Measurements from ENCODE around the gene STARD7. TPM values are rescaled to one million over a fixed set of nuclear protein-coding genes. Genes with fewer than 3 reads are reported as not detected.

STARD7 gene
- total RNA-seq, 1 donor from 2014 or later, result 158 TPM

- ATAC-seq (ENCODE audit: low read depth) (peak; percentile 89), DNase-seq (no peak)
- Mint-ChIP-seq H3K4me1 (peaks cover 49% of the 10 kb centered on the region), H3K9me3 (no peaks in the 10 kb centered on the region), H3K4me3 (peak overlapping the region; percentile 56), H3K27me3 (no peaks in the 10 kb centered on the region), H3K36me3 (ENCODE audit: low read depth) (peaks cover 7% of the 10 kb centered on the region), H3K27ac (peak overlapping the region; percentile 90)
- POLR2A ChIA-PET, result interaction anchor here (0.5 to 2.5 kb wide), 17 partner anchors 8 to 114 kb away, joined by 3 to 35 read pairs (median 5); partner anchors contain the start of genes CIAO1, STARD7 and TMEM127
- CTCF ChIA-PET, result interaction anchor here (0.9 to 1.7 kb wide), 5 partner anchors 8 to 103 kb away, joined by 3 to 7 read pairs (median 4); no protein-coding TSS in a partner anchor
- intact Hi-C loops (cut with micrococcal nuclease), result loop anchor here (2.0 kb wide), 3 partner anchors 15 to 33 kb away; partner anchors contain the start of gene STARD7
- no peak for TF ChIP-seq CTCF (IDR thresholded peaks at IDR 0.05)
These were observed 33.4 kb upstream of the STARD7 start for GRCh38 chr2:96241900-96242611.

- Mint-ChIP-seq H3K4me1 (peaks cover 42% of the 10 kb centered on the region), H3K27me3 (no peaks in the 10 kb centered on the region), H3K36me3 (ENCODE audit: low read depth) (peaks cover 7% of the 10 kb centered on the region), H3K27ac (peak overlapping the region; percentile 90), H3K9me3 (no peaks in the 10 kb centered on the region), H3K4me3 (no peak overlapping the region)
- no peak for ATAC-seq (ENCODE audit: low read depth)
- no peak for TF ChIP-seq CTCF (IDR thresholded peaks at IDR 0.05)
- POLR2A ChIA-PET, result interaction anchor here (0.8 to 2.5 kb wide), 11 partner anchors 7 to 95 kb away, joined by 4 to 35 read pairs (median 5); partner anchors contain the start of genes CIAO1, STARD7 and TMEM127
- CTCF ChIA-PET, result interaction anchor here (1.2 to 1.4 kb wide), 3 partner anchors 20 to 102 kb away, joined by 3 to 7 read pairs (median 4); no protein-coding TSS in a partner anchor
- intact Hi-C loops (cut with micrococcal nuclease), result no loop called here
- no peak for DNase-seq
These were observed 32.6 kb upstream of the STARD7 start for GRCh38 chr2:96241227-96241626.

GRCh38 chr2:96240341-96241038, 31.9 kb upstream of the STARD7 start:
- Mint-ChIP-seq H3K9me3 (no peaks in the 10 kb centered on the region), H3K4me3 (no peak overlapping the region), H3K36me3 (ENCODE audit: low read depth) (peaks cover 4% of the 10 kb centered on the region), H3K27me3 (no peaks in the 10 kb centered on the region), H3K4me1 (peaks cover 35% of the 10 kb centered on the region), H3K27ac (no peak overlapping the region)
- POLR2A ChIA-PET, result interaction anchor here (1.1 to 2.5 kb wide), 5 partner anchors 16 to 95 kb away, joined by 4 to 9 read pairs (median 5); partner anchors contain the start of genes CIAO1, STARD7 and TMEM127
- no peak for DNase-seq
- CTCF ChIA-PET, result interaction anchor here (1.0 to 1.4 kb wide), 2 partner anchors 65 to 102 kb away, joined by 3 to 7 read pairs; no protein-coding TSS in a partner anchor
- no peak for ATAC-seq (ENCODE audit: low read depth)
- no peak for TF ChIP-seq CTCF (IDR thresholded peaks at IDR 0.05)
- intact Hi-C loops (cut with micrococcal nuclease), result no loop called here

- no peak overlapping the region for H3K27ac Mint-ChIP-seq
- ChIA-PET POLR2A (interaction anchor here (0.5 to 2.5 kb wide), 5 partner anchors 16 to 94 kb away, joined by 3 to 10 read pairs (median 6); partner anchors contain the start of genes CIAO1, DUSP2, STARD7 and TMEM127), CTCF (interaction anchor here (1.0 kb wide), 1 partner anchor 101 kb away, joined by 3 read pairs; no protein-coding TSS in a partner anchor)
- ATAC-seq (ENCODE audit: low read depth) (no peak), DNase-seq (no peak)
- no peak for TF ChIP-seq CTCF (IDR thresholded peaks at IDR 0.05)
- H3K4me3 Mint-ChIP-seq, result no peak overlapping the region
- H3K9me3 Mint-ChIP-seq, result no peaks in the 10 kb centered on the region
- H3K4me1 Mint-ChIP-seq, result peaks cover 31% of the 10 kb centered on the region
- H3K27me3 Mint-ChIP-seq, result no peaks in the 10 kb centered on the region
- H3K36me3 Mint-ChIP-seq (ENCODE audit: low read depth), result peaks cover 3% of the 10 kb centered on the region
- intact Hi-C loops (cut with micrococcal nuclease), result no loop called here
These were observed 31.2 kb upstream of the STARD7 start for GRCh38 chr2:96239745-96240264.

Measured in activated B cell treated with CpG ODN at 0.5 μM for 24 hours (primary cell).